Astrocyte of the cerebellum (primary cell): ENCODE results near the gene DPP4.

Experiments used
- DNase-seq: peaks from one replicate; pipeline ENCODE4 v3.0.0-alpha.2; 2011; ENCODE audit warnings: low read depth
- H3K4me3 ChIP-seq: 2 replicates; pipeline ENCODE4 v1.5.1; 2011; ENCODE audit warnings: mild to moderate bottlenecking, low read depth, low read length, moderate library complexity
- in situ Hi-C: cut with HindIII; loops from 2 replicates; pipeline ENCODE4 v1.10.0; 2017; ENCODE audit warnings: low sequenced_read_pairs
- TF ChIP-seq, protein P1 (sequence below): IDR thresholded peaks from 2 replicates; pipeline ENCODE4 v1.5.1; 2012; ENCODE audit warnings: low read length, low read depth, moderate library complexity, mild to moderate bottlenecking; ENCODE audit errors: missing control alignments

The DPP4 gene

DNA sequence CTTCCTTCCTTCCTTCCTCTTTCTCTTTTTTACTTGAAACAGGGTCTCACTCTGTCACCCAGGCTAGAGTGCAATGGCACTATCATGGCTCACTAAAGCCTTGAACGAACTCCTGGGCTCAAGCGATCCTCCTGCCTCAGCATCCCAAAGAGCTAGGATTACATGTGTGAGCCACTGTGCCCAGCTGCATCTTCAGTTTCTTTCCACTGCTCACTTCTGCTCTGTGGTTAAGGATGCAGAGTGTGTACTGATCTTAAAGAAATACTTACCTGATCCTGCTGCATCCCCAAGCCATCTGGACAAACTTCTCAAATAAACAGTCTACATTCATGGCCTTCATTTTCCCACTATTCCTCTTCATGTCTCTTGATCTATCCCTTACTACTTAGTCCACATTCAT is 13.0 kb downstream of the DPP4 start:
- in situ Hi-C loops = no loop called here
- TF ChIP-seq, protein P1, sequence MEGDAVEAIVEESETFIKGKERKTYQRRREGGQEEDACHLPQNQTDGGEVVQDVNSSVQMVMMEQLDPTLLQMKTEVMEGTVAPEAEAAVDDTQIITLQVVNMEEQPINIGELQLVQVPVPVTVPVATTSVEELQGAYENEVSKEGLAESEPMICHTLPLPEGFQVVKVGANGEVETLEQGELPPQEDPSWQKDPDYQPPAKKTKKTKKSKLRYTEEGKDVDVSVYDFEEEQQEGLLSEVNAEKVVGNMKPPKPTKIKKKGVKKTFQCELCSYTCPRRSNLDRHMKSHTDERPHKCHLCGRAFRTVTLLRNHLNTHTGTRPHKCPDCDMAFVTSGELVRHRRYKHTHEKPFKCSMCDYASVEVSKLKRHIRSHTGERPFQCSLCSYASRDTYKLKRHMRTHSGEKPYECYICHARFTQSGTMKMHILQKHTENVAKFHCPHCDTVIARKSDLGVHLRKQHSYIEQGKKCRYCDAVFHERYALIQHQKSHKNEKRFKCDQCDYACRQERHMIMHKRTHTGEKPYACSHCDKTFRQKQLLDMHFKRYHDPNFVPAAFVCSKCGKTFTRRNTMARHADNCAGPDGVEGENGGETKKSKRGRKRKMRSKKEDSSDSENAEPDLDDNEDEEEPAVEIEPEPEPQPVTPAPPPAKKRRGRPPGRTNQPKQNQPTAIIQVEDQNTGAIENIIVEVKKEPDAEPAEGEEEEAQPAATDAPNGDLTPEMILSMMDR = no peak
- H3K4me3 ChIP-seq = no peak overlapping the region
- no peak for DNase-seq

DNA sequence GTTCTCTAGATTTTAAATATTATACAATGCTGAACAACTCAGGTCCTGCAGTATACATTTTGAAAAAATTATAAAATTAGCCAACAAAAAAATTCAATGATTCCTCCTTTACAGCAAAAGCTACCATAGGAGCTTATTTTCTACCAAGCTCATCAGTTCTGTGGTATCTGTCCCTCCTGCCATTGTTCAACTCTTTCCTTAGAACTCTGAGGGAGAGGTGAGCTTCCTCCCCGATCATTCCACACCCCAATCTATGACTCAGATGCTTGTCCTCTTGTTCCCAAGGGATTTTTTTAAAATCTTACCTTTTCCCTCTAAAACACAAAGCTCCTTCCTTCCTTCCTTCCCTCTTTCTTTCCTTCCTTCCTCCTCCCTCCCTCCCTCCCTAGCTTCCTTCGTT is 13.5 kb downstream of the DPP4 start:
- no peak for DNase-seq
- TF ChIP-seq, protein P1 = no peak
- in situ Hi-C loops = no loop called here
- no peak overlapping the region for H3K4me3 ChIP-seq

DNA sequence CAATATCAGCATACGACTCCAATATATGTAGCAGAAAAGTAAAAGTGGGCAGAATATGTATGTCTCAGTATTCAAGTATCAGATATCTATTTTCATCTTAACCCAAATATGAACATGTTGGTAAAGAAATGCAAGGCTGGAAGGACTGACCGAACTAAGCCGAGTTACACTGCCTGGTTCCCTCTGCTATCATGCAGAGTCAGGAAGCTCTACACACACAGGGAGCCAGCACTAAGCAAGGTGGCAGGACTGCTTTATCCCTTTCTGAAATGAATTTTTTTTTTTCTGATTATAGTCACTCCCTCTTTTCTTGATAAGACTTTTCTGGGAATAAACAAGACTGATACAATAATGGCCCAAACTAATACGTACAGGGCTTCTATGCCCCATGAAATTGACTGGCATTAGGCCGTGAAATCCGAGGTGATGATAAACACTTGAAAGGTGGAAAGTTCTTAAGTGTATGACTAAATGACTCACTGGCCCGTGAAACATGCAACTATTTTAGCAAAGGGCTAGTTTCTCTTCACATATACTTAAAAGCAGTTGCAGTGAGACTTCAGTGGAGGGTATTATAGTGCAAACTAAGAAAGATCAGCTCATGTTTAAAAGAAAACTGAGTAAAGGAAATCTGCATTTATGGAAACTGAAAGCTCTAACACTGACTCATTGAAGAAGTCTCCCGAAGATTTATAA is 14.9 kb downstream of the DPP4 start:
- DNase-seq = no peak

DNA sequence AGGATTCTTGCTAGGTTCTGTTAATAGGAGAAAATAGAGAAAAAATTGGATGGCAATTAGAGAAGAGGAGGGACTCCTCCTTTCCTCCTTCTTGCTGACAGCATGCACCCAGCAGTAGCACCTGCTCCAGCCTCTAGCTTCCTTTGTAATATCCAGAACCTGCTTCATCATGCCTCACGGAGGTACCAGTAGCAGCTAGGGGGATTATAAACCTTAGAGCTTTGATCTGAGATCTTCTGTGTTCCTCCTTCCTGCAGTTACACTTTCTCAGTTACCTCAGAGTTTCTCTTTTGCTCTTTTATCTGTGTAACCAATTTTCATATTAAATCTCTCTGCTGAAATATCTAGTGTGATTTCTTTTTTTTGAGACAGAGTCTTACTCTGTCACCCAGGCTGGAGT is 16.6 kb downstream of the DPP4 start:
- TF ChIP-seq, protein P1 = no peak
- no peak for DNase-seq
- H3K4me3 ChIP-seq = no peak overlapping the region
- in situ Hi-C loops = loop anchor here (5.0 kb wide), 1 partner anchor 35 kb away; no protein-coding TSS in a partner anchor

More for the DNA sequence above, 14.9 kb downstream of the DPP4 start:
- H3K4me3 ChIP-seq = no peak overlapping the region
- TF ChIP-seq, protein P1 = no peak
- in situ Hi-C loops = loop anchor here (5.0 kb wide), 1 partner anchor 33 kb away; no protein-coding TSS in a partner anchor

DNA sequence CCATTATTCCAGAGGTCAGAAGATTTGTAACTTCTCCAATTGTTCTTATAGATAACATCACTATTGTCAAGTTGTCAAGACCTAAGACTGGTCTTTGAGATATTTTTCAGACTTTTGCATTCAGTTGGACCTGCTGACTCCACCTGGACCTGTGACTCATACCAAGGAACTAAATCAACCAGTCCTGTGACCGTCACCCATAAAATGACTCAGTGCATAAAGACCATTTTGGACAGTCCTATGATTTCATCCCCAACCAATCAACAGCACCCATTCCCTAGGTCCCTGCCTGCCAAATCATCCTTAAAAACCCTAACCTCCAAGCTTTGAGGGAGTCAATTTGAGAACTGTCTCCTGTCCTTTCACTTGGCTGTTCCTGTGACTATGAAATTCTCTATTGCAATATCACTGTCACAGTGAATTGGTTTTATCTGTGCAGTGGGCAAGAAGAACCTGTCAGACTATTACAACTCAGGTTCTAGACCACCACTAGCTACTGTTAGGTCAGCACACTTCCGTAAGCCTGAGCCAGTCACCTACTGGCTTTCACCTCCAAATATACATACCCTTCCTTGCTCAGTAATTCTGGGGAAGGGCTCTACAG is 17.1 kb downstream of the DPP4 start:
- TF ChIP-seq, protein P1 = no peak
- DNase-seq = no peak
- in situ Hi-C loops = loop anchor here (5.0 kb wide), 1 partner anchor 35 kb away; no protein-coding TSS in a partner anchor
- no peak overlapping the region for H3K4me3 ChIP-seq

DNA sequence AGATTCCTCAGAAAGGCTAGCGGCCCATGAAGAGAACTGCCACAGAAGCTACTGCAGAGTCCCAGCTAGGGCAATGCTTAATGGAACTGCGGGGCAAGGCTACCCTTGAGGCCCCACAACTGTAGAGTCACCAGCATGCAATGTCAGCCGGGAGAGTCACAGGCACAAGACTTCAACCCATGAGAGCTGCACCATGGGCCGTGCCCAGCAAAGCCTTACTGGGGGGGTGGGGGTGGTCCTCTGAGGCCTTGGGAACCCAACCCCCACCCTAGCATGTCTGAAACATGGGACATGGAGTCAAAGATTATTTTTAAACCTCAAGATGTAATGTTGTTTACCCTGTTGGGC is 20.2 kb downstream of the DPP4 start:
- no peak overlapping the region for H3K4me3 ChIP-seq
- no peak for DNase-seq
- TF ChIP-seq, protein P1 = no peak
- in situ Hi-C loops = no loop called here
